HG02610 (cell line): ENCODE measurements around the gene FAM20C.
"Not testable (repeated sequence)": the region's sequence is repeated elsewhere in the genome, so short reads cannot be mapped to it uniquely, and the experiment has no call there.

ENCODE experiments used
- ATAC-seq: cut with Tn5 transposase; IDR thresholded peaks from one replicate; pipeline ENCODE4 v1.9.1; 2021; ENCODE audit warnings: mild to moderate bottlenecking, moderate library complexity; ENCODE audit not compliant: unreplicated experiment

FAM20C gene

DNA sequence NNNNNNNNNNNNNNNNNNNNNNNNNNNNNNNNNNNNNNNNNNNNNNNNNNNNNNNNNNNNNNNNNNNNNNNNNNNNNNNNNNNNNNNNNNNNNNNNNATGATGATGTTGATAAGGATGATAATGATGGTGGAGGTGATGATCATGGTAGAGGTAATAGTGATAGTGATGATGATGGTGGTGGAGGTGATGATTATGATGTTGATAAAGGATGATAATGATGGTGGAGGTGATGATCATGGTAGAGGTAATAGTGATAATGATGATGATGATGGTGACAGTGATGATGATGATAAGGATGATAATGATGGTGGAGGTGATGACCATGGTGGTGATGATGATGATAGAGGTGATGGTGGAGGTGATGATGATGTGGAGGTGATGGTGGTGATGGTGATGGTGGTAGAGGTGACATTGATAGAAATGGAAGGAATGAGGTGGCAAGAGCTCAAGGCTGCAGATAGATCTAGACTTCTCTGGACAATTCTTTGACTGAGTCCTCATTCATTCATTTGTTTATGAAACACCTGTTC lies 47.8 kb downstream of the FAM20C start:
- ATAC-seq: no peak

GRCh38 chr7:240887-241421 lies 48.6 kb downstream of the FAM20C start:
- ATAC-seq: no peak

GRCh38 chr7:241513-241912 lies 49.1 kb downstream of the FAM20C start:
- ATAC-seq: no peak

GRCh38 chr7:242826-243579 lies 50.6 kb downstream of the FAM20C start:
- ATAC-seq: not testable (repeated sequence)

DNA sequence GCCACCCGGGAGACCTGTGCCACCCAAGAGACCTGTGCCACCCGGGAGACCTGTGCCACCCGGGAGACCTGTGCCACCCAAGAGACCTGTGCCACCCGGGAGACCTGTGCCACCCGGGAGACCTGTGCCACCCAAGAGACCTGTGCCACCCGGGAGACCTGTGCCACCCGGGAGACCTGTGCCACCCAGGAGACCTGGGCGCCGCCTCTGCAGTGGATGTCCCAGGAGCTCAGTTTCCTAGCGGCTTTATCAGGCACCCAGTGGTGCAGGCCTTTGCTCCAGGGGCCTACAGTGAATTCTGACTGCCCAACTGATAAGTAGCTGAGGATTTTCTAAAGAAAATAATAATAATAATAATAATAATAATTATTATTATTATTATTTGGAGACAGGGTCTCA lies 51.2 kb downstream of the FAM20C start:
- not testable (repeated sequence) for ATAC-seq

DNA sequence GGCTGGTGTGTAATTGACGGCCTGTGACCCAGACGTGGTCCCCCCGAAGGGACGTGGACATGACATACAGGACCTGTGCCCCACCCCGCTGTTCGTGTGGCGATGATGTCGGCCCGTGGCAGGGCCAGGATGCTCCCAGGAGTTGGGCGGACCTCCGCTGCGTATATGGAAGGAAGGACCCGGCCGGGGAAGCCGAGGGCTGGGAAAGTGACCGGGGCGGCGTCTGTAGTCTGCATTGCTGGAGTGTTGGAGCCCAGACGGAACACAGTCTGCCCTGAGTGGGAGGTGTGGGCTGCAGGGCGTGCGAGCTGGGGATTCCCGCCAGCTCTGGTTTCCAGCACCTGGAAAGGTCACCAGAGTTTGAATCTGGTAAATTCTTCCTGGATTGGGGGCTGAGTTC lies 52.6 kb downstream of the FAM20C start:
- ATAC-seq: no peak

- ATAC-seq: no peak
Observed at GRCh38 chr7:245574-246295, 53.4 kb downstream of the FAM20C start.

GRCh38 chr7:246451-246850 lies 54.1 kb downstream of the FAM20C start:
- no peak for ATAC-seq

- ATAC-seq: no peak
Observed at GRCh38 chr7:247181-247580, 54.8 kb downstream of the FAM20C start.

- ATAC-seq: no peak
Observed at GRCh38 chr7:247636-248035, 55.3 kb downstream of the FAM20C start.

DNA sequence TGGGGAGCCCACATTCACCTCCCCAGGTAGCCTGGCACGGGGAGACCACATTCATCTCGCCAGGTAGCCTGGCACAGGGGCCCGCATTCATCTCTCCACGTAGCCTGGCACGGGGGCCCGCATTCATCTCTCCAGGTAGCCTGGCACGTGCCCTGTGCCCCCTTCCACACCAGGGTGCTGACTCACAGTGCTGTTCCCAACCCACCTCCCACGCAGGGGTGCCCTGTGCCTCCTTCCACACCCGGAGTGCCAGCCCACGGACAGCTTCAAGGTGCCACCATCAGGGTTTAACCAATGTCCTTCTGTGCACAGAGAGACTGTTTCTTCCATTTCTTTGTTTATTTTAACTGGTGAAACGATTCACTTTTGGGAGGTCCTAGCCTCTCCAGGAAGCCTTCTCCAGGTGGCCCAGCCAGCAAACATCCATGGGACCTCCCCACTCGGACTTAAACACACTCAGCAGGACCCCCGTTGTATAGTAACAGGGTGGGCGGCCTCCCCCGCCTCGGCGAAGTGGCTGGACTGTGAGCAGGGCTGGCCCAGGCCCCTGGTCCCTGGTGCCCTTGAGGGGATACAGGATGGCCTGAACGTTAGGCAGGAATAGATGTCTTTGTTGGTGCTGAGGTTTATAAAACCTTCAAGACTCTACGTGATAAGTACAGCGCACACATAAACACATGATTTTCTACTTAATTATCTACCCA lies 56.5 kb downstream of the FAM20C start:
- ATAC-seq: no peak

DNA sequence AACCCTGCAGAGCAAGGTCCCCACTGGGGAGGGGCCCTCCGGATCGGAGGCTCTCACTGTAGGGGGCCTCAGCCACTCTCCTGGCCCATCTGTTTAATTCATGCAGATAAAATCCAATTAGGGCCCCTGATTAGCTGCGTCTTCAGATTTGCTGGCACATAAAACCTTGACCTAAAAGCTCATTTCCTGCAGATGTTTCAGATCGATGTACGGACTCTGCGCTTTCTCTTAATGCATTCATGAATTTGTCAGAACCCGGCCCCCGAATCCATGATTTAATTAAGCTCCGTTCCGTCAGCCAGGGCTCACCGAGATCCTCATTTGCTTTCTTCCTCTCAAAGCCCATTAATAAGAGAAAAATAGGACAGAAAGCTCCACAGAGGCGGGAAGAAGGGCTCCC lies 57.6 kb downstream of the FAM20C start:
- ATAC-seq: no peak

GRCh38 chr7:250523-250922 lies 58.2 kb downstream of the FAM20C start:
- no peak for ATAC-seq

DNA sequence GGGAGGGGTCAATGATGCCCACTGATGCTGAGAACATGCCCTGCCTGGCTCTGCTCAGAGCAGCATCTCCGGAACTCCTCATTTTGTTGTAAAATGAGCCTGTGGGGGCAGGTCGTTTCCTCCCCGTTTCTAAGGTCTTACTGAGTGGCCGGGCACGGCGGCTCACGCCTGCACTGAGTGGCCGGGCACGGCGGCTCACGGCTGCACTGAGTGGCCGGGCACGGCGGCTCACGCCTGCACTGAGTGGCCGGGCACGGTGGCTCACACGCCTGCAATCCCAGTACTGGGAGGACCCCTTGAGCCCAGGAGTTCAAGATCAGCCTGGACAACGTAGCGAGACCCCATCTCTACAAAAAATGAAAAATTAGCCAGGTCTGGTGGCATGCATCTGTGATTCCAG lies 58.6 kb downstream of the FAM20C start:
- no peak for ATAC-seq

DNA sequence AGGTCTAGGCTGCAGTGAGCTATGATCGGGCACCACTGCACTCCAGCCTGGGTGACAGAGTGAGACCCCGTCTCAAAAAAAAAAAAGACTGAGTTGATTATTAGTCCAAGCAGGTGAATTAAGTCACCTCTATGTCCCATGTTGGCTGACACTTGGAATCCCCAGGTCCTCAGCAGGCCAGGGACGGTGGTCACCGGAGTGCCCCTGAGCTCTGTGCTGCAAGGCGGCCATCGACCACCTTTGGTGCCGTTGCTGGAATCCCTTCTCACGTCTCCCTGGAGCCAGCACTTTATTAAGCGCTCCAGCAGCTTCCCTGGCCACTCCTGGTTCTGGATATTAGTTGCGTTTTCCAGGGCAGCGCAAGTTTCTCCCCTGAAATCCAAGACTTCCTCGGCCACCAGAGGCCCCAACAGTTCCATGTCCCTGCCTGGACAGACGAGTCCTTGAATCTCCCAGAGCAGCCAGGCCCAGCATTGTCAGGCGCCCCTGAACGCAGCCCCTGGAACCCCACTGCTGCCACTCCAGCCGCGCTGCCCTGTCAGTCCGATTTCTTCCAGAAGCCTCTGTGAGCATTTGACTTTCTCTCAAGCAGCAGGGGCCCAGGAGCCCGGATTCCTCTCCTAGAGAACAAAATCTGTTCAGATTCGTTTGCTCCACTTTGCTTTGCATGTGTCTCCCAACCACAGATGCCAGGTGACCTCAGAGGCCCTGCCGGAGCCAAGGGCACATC lies 59.2 kb downstream of the FAM20C start:
- ATAC-seq: no peak

DNA sequence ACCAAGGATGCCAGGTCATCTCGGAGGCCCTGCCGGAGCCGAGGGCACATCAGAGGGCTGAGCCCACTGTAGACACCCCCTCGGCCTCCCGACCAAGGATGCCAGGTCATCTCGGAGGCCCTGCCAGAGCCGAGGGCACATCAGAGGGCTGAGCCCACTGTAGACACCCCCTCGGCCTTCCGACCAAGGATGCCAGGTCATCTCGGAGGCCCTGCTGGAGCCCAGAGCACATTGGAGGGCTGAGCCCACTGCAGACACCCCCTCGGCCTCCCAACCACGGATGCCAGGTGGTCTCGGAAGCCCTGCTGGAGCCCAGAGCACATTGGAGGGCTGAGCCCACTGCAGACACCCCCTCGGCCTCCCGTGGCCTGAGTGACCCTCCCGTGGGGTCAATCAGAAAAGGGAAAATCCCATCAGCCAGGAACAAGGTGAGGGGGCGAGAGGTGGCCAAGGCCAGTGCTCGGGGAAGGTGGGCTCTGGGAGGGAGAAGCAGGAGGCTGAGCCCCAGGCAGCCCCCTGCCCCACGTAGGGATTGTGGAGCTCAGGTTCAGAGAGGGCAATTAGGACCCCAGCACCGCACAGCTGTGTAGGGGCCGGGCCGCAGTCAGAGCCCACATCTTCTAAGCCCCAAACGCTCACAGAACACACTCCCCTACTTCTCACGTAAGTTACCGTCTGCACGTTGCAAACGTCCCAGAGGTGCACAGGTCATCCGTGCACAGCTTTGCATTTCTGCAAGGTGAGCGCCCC lies 60.0 kb downstream of the FAM20C start:
- no peak for ATAC-seq

GRCh38 chr7:252981-253380 lies 60.6 kb downstream of the FAM20C start:
- no peak for ATAC-seq

DNA sequence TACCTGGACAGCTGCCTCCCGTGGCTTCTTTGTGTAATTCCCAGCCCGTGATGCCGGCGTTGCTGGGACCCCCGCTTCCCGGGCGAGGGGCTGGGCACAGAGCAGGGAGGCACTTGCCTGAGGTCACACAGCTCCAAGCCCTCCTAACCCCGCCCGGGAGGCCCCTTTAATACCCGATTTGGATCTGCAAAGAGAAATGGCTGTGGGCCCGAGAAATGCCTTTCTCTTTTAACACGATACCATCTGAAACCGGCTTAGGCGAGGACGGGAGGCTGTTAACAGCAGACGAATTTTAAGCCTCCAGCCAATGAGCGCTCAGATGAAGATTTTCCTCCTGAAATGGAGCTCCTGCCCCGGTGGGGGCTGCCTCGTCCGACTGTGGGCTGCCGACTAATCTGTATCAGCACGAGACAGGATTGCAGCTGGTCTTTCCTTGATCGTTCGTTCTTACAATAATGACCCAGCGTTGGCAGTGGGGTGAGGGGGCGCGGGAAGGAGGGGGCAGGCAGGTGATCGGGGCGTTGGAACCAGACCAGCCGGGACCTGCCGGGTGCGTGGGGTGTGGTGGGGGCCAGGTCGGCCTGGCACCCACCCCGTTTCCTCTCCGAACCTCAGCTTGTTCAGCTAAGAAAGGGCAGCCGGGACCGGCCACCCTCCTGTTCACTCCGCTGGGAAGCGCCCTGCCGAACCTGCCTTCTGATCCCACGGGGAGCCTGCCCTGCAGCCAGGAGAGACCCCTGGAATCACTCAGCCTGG lies 61.4 kb downstream of the FAM20C start:
- ATAC-seq: no peak

- no peak for ATAC-seq
Observed at GRCh38 chr7:254337-255037, 62.1 kb downstream of the FAM20C start.
